CD4-positive, alpha-beta T cell (primary cell): ENCODE data around the gene MET. TPM values are rescaled to one million over a fixed set of nuclear protein-coding genes. Genes with fewer than 3 reads are reported as not detected.

Experiments used
- ATAC-seq: fragments of 200-7000 bp; cut with Tn5 transposase; one replicate; pipeline ENCODE4 v1.10.0; 2022; ENCODE audit warnings: mild to moderate bottlenecking; ENCODE audit not compliant: poor library complexity
- CTCF ChIA-PET: fragments of 350-600 bp; sonication (Branson Sonifier 250); formaldehyde crosslinking; loops from one replicate; lab custom pipeline; 2021; ENCODE audit warnings: antibody characterized with exemption, inconsistent platforms; lab: Charles Lee
- POLR2A ChIA-PET: fragments of 350-600 bp; sonication (Branson Sonifier 250); formaldehyde crosslinking; loops from one replicate; lab custom pipeline; 2021; ENCODE audit warnings: antibody characterized with exemption, inconsistent platforms; lab: Charles Lee
- DNase-seq, 14 experiments: peaks; one replicate each; pipeline ENCODE4 v3.0.0-alpha.2; 2013 to 2020; ENCODE audit warnings: mixed read lengths in 2 of 14
- H3K27ac ChIP-seq, 2 donors: one replicate each; pipeline versions ENCODE4 v1.5.1 to v1.7.0; 2013; ENCODE audit warnings: low read length in 2 of 2, low read depth in 1 of 2, mild to moderate bottlenecking in 1 of 2
- H3K27me3 ChIP-seq, 2 experiments: 1 replicate in 1 of 2; 2 replicates in 1 of 2; pipeline versions ENCODE4 v1.6.1 to v1.7.0; 2013; ENCODE audit warnings: low read length in 2 of 2, control low read depth in 1 of 2, mild to moderate bottlenecking in 1 of 2, moderate library complexity in 1 of 2; ENCODE audit not compliant: insufficient read depth in 2 of 2, control insufficient read depth in 1 of 2
- H3K36me3 ChIP-seq: one replicate; pipeline ENCODE4 v1.6.1; 2013; ENCODE audit warnings: low read length, control low read depth; ENCODE audit not compliant: insufficient read depth
- H3K4me1 ChIP-seq: one replicate; pipeline ENCODE4 v1.6.1; 2013; ENCODE audit warnings: low read length, control low read depth; ENCODE audit not compliant: insufficient read depth
- H3K4me3 ChIP-seq: one replicate; pipeline ENCODE4 v1.5.1; 2013; ENCODE audit warnings: mild to moderate bottlenecking, low read length, moderate library complexity
- H3K9me3 ChIP-seq, 2 experiments: 1 replicate in 1 of 2; 2 replicates in 1 of 2; pipeline versions ENCODE4 v1.6.1 to v1.7.0; 2013; ENCODE audit warnings: low read length in 2 of 2, mild to moderate bottlenecking in 2 of 2, control low read depth in 1 of 2, moderate library complexity in 1 of 2; ENCODE audit not compliant: control insufficient read depth in 1 of 2, insufficient read depth in 1 of 2
- H3K27ac Mint-ChIP-seq: one replicate; pipeline ENCODE4 v1.8.0; 2020; ENCODE audit warnings: mixed read lengths
- H3K27me3 Mint-ChIP-seq: one replicate; pipeline ENCODE4 v1.8.0; 2021; ENCODE audit warnings: mixed read lengths
- H3K36me3 Mint-ChIP-seq: one replicate; pipeline ENCODE4 v1.8.0; 2021; ENCODE audit warnings: low read depth, mixed read lengths
- H3K4me1 Mint-ChIP-seq: one replicate; pipeline ENCODE4 v1.8.0; 2021; ENCODE audit warnings: low read depth, mixed read lengths
- H3K4me3 Mint-ChIP-seq: one replicate; pipeline ENCODE4 v1.8.0; 2020; ENCODE audit warnings: mild to moderate bottlenecking, mixed read lengths
- H3K9me3 Mint-ChIP-seq: one replicate; pipeline ENCODE4 v1.8.0; 2020; ENCODE audit warnings: mixed read lengths
- CTCF ChIP-seq: fragments of 200-600 bp; IDR thresholded peaks from one replicate; pipeline ENCODE4 v1.8.0; 2022; ENCODE audit warnings: antibody characterized with exemption, mild to moderate bottlenecking
- intact Hi-C, 2 experiments: fragments of 100-400 bp; cut with DNase I in 1 of 2; cut with micrococcal nuclease in 1 of 2; formaldehyde crosslinking; loops; one replicate each; pipeline versions ENCODE4 v1.15.1 to v1.9.0; 2023 to 2025; cut with DNase I, micrococcal nuclease
- total RNA-seq, 174 experiments: library from RNA in 2 of 174; stranded (reverse) in 2 of 174; gene quantifications; one replicate each; pipeline ENCODE4 v1.2.3 and lab custom pipeline; 2021 to 2026

The MET gene
- total RNA-seq, 2 experiments from 2014 or later: 0.14 TPM; not detected in 1

- Mint-ChIP-seq H3K4me1 (no peaks in the 10 kb centered on the region), H3K9me3 (no peaks in the 10 kb centered on the region), H3K27ac (no peak overlapping the region), H3K27me3 (peaks cover 18% of the 10 kb centered on the region), H3K4me3 (no peak overlapping the region), H3K36me3 (no peaks in the 10 kb centered on the region)
- Histone ChIP-seq H3K9me3 (no peaks in the 10 kb centered on the region), H3K36me3 (no peaks in the 10 kb centered on the region), H3K27me3 (no peaks in the 10 kb centered on the region), H3K4me1 (no peaks in the 10 kb centered on the region), H3K4me3 (no peak overlapping the region), H3K27ac (no peak overlapping the region)
- no peak for TF ChIP-seq CTCF
- ChIA-PET CTCF (no interaction called here), POLR2A (no interaction called here)
- ATAC-seq: no peak
- peak in 1 of 14 experiments; percentile 15 for DNase-seq
- intact Hi-C loops: no loop called here
These were observed 20.7 kb downstream of the MET start for GRCh38 chr7:116692401-116693308.

- no peak overlapping the region for H3K4me3 Mint-ChIP-seq
- TF ChIP-seq CTCF: no peak
- no peaks in the 10 kb centered on the region for H3K9me3 ChIP-seq
- H3K27me3 Mint-ChIP-seq: peaks cover 18% of the 10 kb centered on the region
- CTCF ChIA-PET: no interaction called here
- H3K36me3 ChIP-seq: no peaks in the 10 kb centered on the region
- no peaks in the 10 kb centered on the region for H3K4me1 ChIP-seq
- no peak overlapping the region for H3K27ac Mint-ChIP-seq
- H3K4me1 Mint-ChIP-seq: no peaks in the 10 kb centered on the region
- no peak overlapping the region for H3K27ac ChIP-seq
- H3K27me3 ChIP-seq: no peaks in the 10 kb centered on the region
- ATAC-seq (no peak), DNase-seq (no peak)
- H3K9me3 Mint-ChIP-seq: no peaks in the 10 kb centered on the region
- POLR2A ChIA-PET: no interaction called here
- no peak overlapping the region for H3K4me3 ChIP-seq
- intact Hi-C loops: no loop called here
- H3K36me3 Mint-ChIP-seq: no peaks in the 10 kb centered on the region
These were observed 24.7 kb downstream of the MET start for GRCh38 chr7:116696707-116697106.

GRCh38 chr7:116697152-116697551 is 25.2 kb downstream of the MET start:
- DNase-seq (no peak), ATAC-seq (no peak)
- H3K27ac Mint-ChIP-seq: no peak overlapping the region
- ChIA-PET CTCF (no interaction called here), POLR2A (no interaction called here)
- intact Hi-C loops: no loop called here
- no peak overlapping the region for H3K4me3 Mint-ChIP-seq
- TF ChIP-seq CTCF: no peak
- no peaks in the 10 kb centered on the region for H3K36me3 Mint-ChIP-seq
- Histone ChIP-seq H3K4me3 (no peak overlapping the region), H3K4me1 (no peaks in the 10 kb centered on the region), H3K27ac (no peak overlapping the region), H3K36me3 (no peaks in the 10 kb centered on the region), H3K9me3 (no peaks in the 10 kb centered on the region), H3K27me3 (no peaks in the 10 kb centered on the region)
- H3K4me1 Mint-ChIP-seq: no peaks in the 10 kb centered on the region
- H3K27me3 Mint-ChIP-seq: peaks cover 19% of the 10 kb centered on the region
- no peaks in the 10 kb centered on the region for H3K9me3 Mint-ChIP-seq
